BJ (cell line): ENCODE data around the gene NSD2. TPM values are rescaled to one million over a fixed set of nuclear protein-coding genes. Genes with fewer than 3 reads are reported as not detected.

Source experiments
- CTCF ChIA-PET: fragments of 350-600 bp; formaldehyde crosslinking; extraction: SDS; loops from one replicate; lab custom pipeline; 2021; ENCODE audit warnings: antibody characterized with exemption, inconsistent platforms; lab: Yijun Ruan, JAX
- POLR2A ChIA-PET: fragments of 300-600 bp; sonication (Branson Sonifier 250); formaldehyde crosslinking; extraction: SDS; loops from one replicate; lab custom pipeline; 2021; ENCODE audit warnings: antibody characterized with exemption; lab: Charles Lee
- DNase-seq: peaks from one replicate; pipeline ENCODE4 v3.0.0-alpha.2; 2011; ENCODE audit warnings: low read depth
- H3K27me3 ChIP-seq: 2 replicates; pipeline ENCODE4 v1.6.0; 2011; ENCODE audit warnings: low read length; ENCODE audit not compliant: control insufficient read depth, insufficient read depth
- H3K36me3 ChIP-seq: 2 replicates; pipeline ENCODE4 v1.5.1; 2011; ENCODE audit warnings: low read length; ENCODE audit not compliant: control insufficient read depth, insufficient read depth
- H3K4me3 ChIP-seq: 2 replicates; pipeline ENCODE4 v1.5.1; 2011; ENCODE audit warnings: low read depth, mild to moderate bottlenecking, control low read depth, low read length
- CTCF ChIP-seq: IDR thresholded peaks from 2 replicates; pipeline ENCODE4 v1.5.1; 2011; ENCODE audit warnings: low read depth, mild to moderate bottlenecking, control low read depth, inconsistent platforms, low read length, moderate library complexity; ENCODE audit not compliant: insufficient read depth
- polyA plus RNA-seq: library from polyadenylated mRNA; depleted of rRNA; stranded (reverse); fragments of >200 nt; gene quantifications from 2 replicates; pipeline ENCODE4 v1.2.3, GENCODE V29; 2011

Gene NSD2
- polyA plus RNA-seq, 1 experiment: 22.3 TPM

GRCh38 chr4:1971456-1972200 is 100.4 kb downstream of the NSD2 start:
- CTCF ChIA-PET: interaction anchor here (0.8 to 1.3 kb wide), 2 partner anchors 10 to 72 kb away, joined by 3 to 4 read pairs; no protein-coding TSS in a partner anchor
- POLR2A ChIA-PET: no interaction called here
- no peaks in the 10 kb centered on the region for H3K27me3 ChIP-seq
- TF ChIP-seq CTCF: no peak
- DNase-seq: no peak
- peaks cover 20% of the 10 kb centered on the region for H3K36me3 ChIP-seq
- H3K4me3 ChIP-seq: no peak overlapping the region

DNA sequence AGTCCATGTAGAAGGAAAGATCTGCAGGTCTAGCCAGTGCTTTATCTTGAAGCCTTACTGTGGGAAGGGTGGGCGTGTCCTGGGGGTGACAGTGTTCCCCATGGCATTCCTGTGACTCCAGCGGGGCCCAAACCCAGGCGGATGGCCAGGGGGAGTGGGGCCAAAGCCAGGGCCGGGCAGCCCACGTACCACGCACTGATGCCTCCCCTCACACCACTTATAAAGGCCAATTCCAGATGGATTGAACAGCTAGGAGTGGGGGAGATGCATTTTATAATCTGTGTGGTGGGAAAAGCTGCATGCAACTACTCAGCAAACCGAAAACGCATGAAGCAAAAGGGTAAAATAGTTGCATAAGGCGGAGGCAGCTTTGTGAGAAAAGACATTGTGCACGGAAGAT is 101.2 kb downstream of the NSD2 start:
- no peak for DNase-seq
- ChIA-PET CTCF (interaction anchor here (0.8 to 1.3 kb wide), 2 partner anchors 9 to 73 kb away, joined by 3 to 4 read pairs; no protein-coding TSS in a partner anchor), POLR2A (no interaction called here)
- Histone ChIP-seq H3K4me3 (no peak overlapping the region), H3K36me3 (peaks cover 24% of the 10 kb centered on the region), H3K27me3 (no peaks in the 10 kb centered on the region)
- TF ChIP-seq CTCF: no peak

GRCh38 chr4:1973218-1973617 is 102.0 kb downstream of the NSD2 start:
- DNase-seq: no peak
- peaks cover 25% of the 10 kb centered on the region for H3K36me3 ChIP-seq
- no peaks in the 10 kb centered on the region for H3K27me3 ChIP-seq
- H3K4me3 ChIP-seq: no peak overlapping the region
- TF ChIP-seq CTCF: no peak
- POLR2A ChIA-PET: no interaction called here
- CTCF ChIA-PET: no interaction called here

DNA sequence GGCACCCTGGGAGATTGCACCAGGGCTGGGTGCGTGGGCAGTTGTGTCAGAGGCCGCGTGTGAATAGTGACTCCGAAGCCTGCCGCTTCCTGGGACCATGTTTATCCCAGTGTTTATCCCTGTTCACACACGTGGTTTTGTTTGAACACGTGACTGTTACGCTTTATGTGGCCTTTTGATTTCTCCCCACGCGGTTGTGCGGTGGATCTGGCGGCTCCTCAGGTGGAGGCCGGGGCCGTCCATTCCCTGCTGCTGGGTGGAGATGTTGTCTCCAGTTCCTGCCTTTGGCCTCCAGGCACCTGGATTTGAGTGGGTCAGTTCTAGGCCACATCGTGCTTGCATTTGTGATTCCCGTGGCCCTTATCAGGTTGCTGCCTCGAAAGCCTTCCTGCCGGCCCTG is 102.5 kb downstream of the NSD2 start:
- Histone ChIP-seq H3K4me3 (no peak overlapping the region), H3K27me3 (no peaks in the 10 kb centered on the region), H3K36me3 (peaks cover 29% of the 10 kb centered on the region)
- CTCF ChIA-PET: interaction anchor here (0.8 kb wide), 1 partner anchor 60 kb away, joined by 3 read pairs; no protein-coding TSS in a partner anchor
- DNase-seq: no peak
- POLR2A ChIA-PET: no interaction called here
- TF ChIP-seq CTCF: no peak

- Histone ChIP-seq H3K36me3 (peaks cover 29% of the 10 kb centered on the region), H3K27me3 (no peaks in the 10 kb centered on the region), H3K4me3 (no peak overlapping the region)
- no peak for DNase-seq
- ChIA-PET CTCF (interaction anchor here (0.6 kb wide), 1 partner anchor 44 kb away, joined by 3 read pairs; no protein-coding TSS in a partner anchor), POLR2A (no interaction called here)
- no peak for TF ChIP-seq CTCF
Measured at GRCh38 chr4:1974840-1975239, 103.6 kb downstream of the NSD2 start.
